Aorta (tissue), 5 donors: ENCODE data around the gene ABHD12. TPM values are rescaled to one million over a fixed set of nuclear protein-coding genes. Genes with fewer than 3 reads are reported as not detected.

ENCODE experiments used
- ATAC-seq: fragments of 200-7000 bp; cut with Tn5 transposase; one replicate; pipeline ENCODE4 v1.9.1; 2022; ENCODE audit warnings: moderate library complexity; ENCODE audit not compliant: low FRiP score
- DNase-seq, 2 donors: peaks; one replicate each; pipeline ENCODE4 v3.0.0-alpha.2; 2020
- H3K27ac ChIP-seq, 2 donors: one replicate each; pipeline ENCODE4 v1.5.1; 2013; ENCODE audit warnings: low read length in 2 of 2, mild to moderate bottlenecking in 2 of 2, moderate library complexity in 2 of 2, control low read depth in 1 of 2, inconsistent platforms in 1 of 2, low read depth in 1 of 2
- H3K27me3 ChIP-seq, 2 donors: one replicate each; pipeline ENCODE4 v1.6.1; 2013; ENCODE audit warnings: control low read depth in 1 of 2, low read length in 1 of 2, mild to moderate bottlenecking in 1 of 2, moderate library complexity in 1 of 2; ENCODE audit not compliant: insufficient read depth in 2 of 2, control insufficient read depth in 1 of 2
- H3K36me3 ChIP-seq, 2 donors: one replicate each; pipeline ENCODE4 v1.6.1; 2013; ENCODE audit warnings: control low read depth in 1 of 2, low read length in 1 of 2, mild to moderate bottlenecking in 1 of 2; ENCODE audit not compliant: insufficient read depth in 2 of 2, control insufficient read depth in 1 of 2
- H3K4me1 ChIP-seq, 2 donors: one replicate each; pipeline ENCODE4 v1.6.1; 2013; ENCODE audit warnings: low read length in 2 of 2, control low read depth in 1 of 2, mild to moderate bottlenecking in 1 of 2, moderate library complexity in 1 of 2; ENCODE audit not compliant: insufficient read depth in 2 of 2, control insufficient read depth in 1 of 2
- H3K4me3 ChIP-seq, 2 donors: one replicate each; pipeline ENCODE4 v1.5.1; 2013; ENCODE audit warnings: low read length in 2 of 2, control low read depth in 1 of 2, mild to moderate bottlenecking in 1 of 2
- H3K9me3 ChIP-seq: one replicate; pipeline ENCODE4 v1.6.1; 2013; ENCODE audit warnings: mild to moderate bottlenecking, low read length; ENCODE audit not compliant: control insufficient read depth
- WGBS, 2 donors: extraction: QIAGEN DNeasy Blood & Tissue Kit; methylation state at CpG; one replicate each; pipeline ENCODE4 v1.1.7; 2013; 5-methylcytosine and 5-hydroxymethylcytosine counted together
- intact Hi-C, 2 donors: fragments of 100-400 bp; cut with DNase I; formaldehyde crosslinking; loops; one replicate each; pipeline versions ENCODE4 v1.14.2 to v1.15.0; 2022
- polyA plus RNA-seq, 2 donors: library from polyadenylated mRNA; stranded (reverse); fragments of 200-250 nt; gene quantifications; one replicate each; pipeline ENCODE4 v1.2.3, GENCODE V29; 2013
- total RNA-seq, 2 donors: library from RNA; stranded (reverse); fragmentation: NEBNext Ultra II Directional; extraction: Animal tissue kit (Norgen Biotek cat#: 25700); gene quantifications; one replicate each; pipeline ENCODE4 v1.2.1, GENCODE V29; 2021
- donor health status: healthy with polysubstance abuse.
- donor health status: Bipolar disorder and iron deficiency.
- donor health status: DM: no; HTN: no; CAD: no.
- donor health status: DM: no; HTN: no; CAD: no.
- donor health status: DM: yes; HTN: yes; CAD: no.

The ABHD12 gene
- total and polyA plus RNA-seq, 4 donors, result 26.2 to 32.3 (median 29.1) TPM

- Histone ChIP-seq H3K27ac (no peak overlapping the region), H3K4me1 (no peaks in the 10 kb centered on the region), H3K36me3 (peaks cover 0 to 23% of the 10 kb centered on the region in 2 donors), H3K27me3 (no peaks in the 10 kb centered on the region), H3K9me3 (no peaks in the 10 kb centered on the region), H3K4me3 (no peak overlapping the region)
- intact Hi-C loops, result no loop called here
- ATAC-seq (no peak), DNase-seq (peak; percentile 38 to 53)
- WGBS, 2 donors, result 84 to 88% methylated on average over 22 of the region's 22 CpGs
Measured at GRCh38 chr20:25288291-25289181, 102.1 kb downstream of the ABHD12 start.

GRCh38 chr20:25287631-25288290 is 102.9 kb downstream of the ABHD12 start:
- intact Hi-C loops, result no loop called here
- Histone ChIP-seq H3K27me3 (no peaks in the 10 kb centered on the region), H3K4me3 (no peak overlapping the region), H3K4me1 (no peaks in the 10 kb centered on the region), H3K36me3 (peaks cover 0 to 26% of the 10 kb centered on the region in 2 donors), H3K27ac (no peak overlapping the region), H3K9me3 (no peaks in the 10 kb centered on the region)
- peak; percentile 5 to 59 for DNase-seq
- ATAC-seq, result no peak
- WGBS, 2 donors, result 91 to 93% methylated on average over 16 of the region's 16 CpGs

- Histone ChIP-seq H3K9me3 (no peaks in the 10 kb centered on the region), H3K27me3 (no peaks in the 10 kb centered on the region), H3K27ac (no peak overlapping the region), H3K4me3 (no peak overlapping the region), H3K4me1 (no peaks in the 10 kb centered on the region), H3K36me3 (peaks cover 0 to 26% of the 10 kb centered on the region in 2 donors)
- intact Hi-C loops, result no loop called here
- ATAC-seq (no peak), DNase-seq (peak; percentile 20 to 22)
- 91 to 94% methylated on average over 12 of the region's 12 CpGs for WGBS, 2 donors
Measured at GRCh38 chr20:25286917-25287316, 103.7 kb downstream of the ABHD12 start.

- WGBS, 2 donors, result 85% methylated on average over 24 of the region's 24 CpGs
- DNase-seq (peak; percentile 42 to 65), ATAC-seq (no peak)
- no peak overlapping the region for H3K27ac ChIP-seq
- no peak overlapping the region for H3K4me3 ChIP-seq
- no peaks in the 10 kb centered on the region for H3K9me3 ChIP-seq
- H3K36me3 ChIP-seq, result peaks cover 0 to 21% of the 10 kb centered on the region in 2 donors
- intact Hi-C loops, result loop anchor here in 1 of 2 donors (2.0 kb wide), 1 partner anchor 23 kb away; no protein-coding TSS in a partner anchor
- H3K4me1 ChIP-seq, result no peaks in the 10 kb centered on the region
- H3K27me3 ChIP-seq, result no peaks in the 10 kb centered on the region
Measured at GRCh38 chr20:25285856-25286798, 104.5 kb downstream of the ABHD12 start.

GRCh38 chr20:25285091-25285647 is 105.5 kb downstream of the ABHD12 start:
- no peaks in the 10 kb centered on the region for H3K4me1 ChIP-seq
- no peaks in the 10 kb centered on the region for H3K27me3 ChIP-seq
- DNase-seq, result peak; percentile 43 to 58
- ATAC-seq, result no peak
- H3K9me3 ChIP-seq, result no peaks in the 10 kb centered on the region
- intact Hi-C loops, result loop anchor here in 1 of 2 donors (2.0 kb wide), 1 partner anchor 24 kb away; no protein-coding TSS in a partner anchor
- WGBS, 2 donors, result 80 to 82% methylated on average over 26 of the region's 26 CpGs
- peaks cover 0 to 29% of the 10 kb centered on the region in 2 donors for H3K36me3 ChIP-seq
- H3K27ac ChIP-seq, result no peak overlapping the region
- no peak overlapping the region for H3K4me3 ChIP-seq

GRCh38 chr20:25284131-25284601 is 106.5 kb downstream of the ABHD12 start:
- Histone ChIP-seq H3K9me3 (no peaks in the 10 kb centered on the region), H3K27me3 (no peaks in the 10 kb centered on the region), H3K27ac (no peak overlapping the region), H3K4me3 (no peak overlapping the region), H3K4me1 (no peaks in the 10 kb centered on the region), H3K36me3 (peaks cover 0 to 31% of the 10 kb centered on the region in 2 donors)
- intact Hi-C loops, result loop anchor here in 1 of 2 donors (2.0 kb wide), 1 partner anchor 25 kb away; no protein-coding TSS in a partner anchor
- peak; percentile 35 to 72 for DNase-seq
- 88 to 91% methylated on average over 17 of the region's 17 CpGs for WGBS, 2 donors
- no peak for ATAC-seq

- H3K4me3 ChIP-seq, result no peak overlapping the region
- peaks cover 0 to 31% of the 10 kb centered on the region in 2 donors for H3K36me3 ChIP-seq
- H3K27me3 ChIP-seq, result no peaks in the 10 kb centered on the region
- H3K4me1 ChIP-seq, result no peaks in the 10 kb centered on the region
- ATAC-seq, result no peak
- H3K9me3 ChIP-seq, result no peaks in the 10 kb centered on the region
- no peak overlapping the region for H3K27ac ChIP-seq
- WGBS, 2 donors, result 88 to 92% methylated on average over 24 of the region's 24 CpGs
- intact Hi-C loops, result no loop called here
- peak; percentile 29 to 73 for DNase-seq
Measured at GRCh38 chr20:25283221-25283951, 107.2 kb downstream of the ABHD12 start.
